CD14-positive monocyte (primary cell): Measurements from ENCODE around the gene NUP43. TPM values are rescaled to one million over a fixed set of nuclear protein-coding genes. Genes with fewer than 3 reads are reported as not detected.

ENCODE experiments used
- DNase-seq, 3 donors: peaks; one replicate each; pipeline ENCODE4 v3.0.0-alpha.2; 2011 to 2022
- H2AFZ ChIP-seq: 2 replicates; pipeline ENCODE4 v1.6.0; 2012; ENCODE audit warnings: mild to moderate bottlenecking, low read depth, low read length, inconsistent platforms; ENCODE audit not compliant: insufficient read depth, poor library complexity, severe bottlenecking
- H3K27ac ChIP-seq, 2 donors: 1 replicate in 1 of 2; 2 replicates in 1 of 2; pipeline ENCODE4 v1.5.1; 2012 to 2013; ENCODE audit warnings: low read length in 2 of 2, control low read depth in 1 of 2, inconsistent platforms in 1 of 2, low read depth in 1 of 2, mild to moderate bottlenecking in 1 of 2
- H3K27me3 ChIP-seq, 2 donors: one replicate each; pipeline versions ENCODE4 v1.6.0 to v1.6.1; 2011 to 2013; ENCODE audit warnings: low read length in 2 of 2; ENCODE audit not compliant: control insufficient read depth in 2 of 2, insufficient read depth in 2 of 2
- H3K36me3 ChIP-seq, 2 donors: replicated peaks in 1 of 2; 1 replicate in 1 of 2; 2 replicates in 1 of 2; pipeline versions ENCODE4 v1.5.1 to v1.6.1; 2012 to 2013; ENCODE audit warnings: low read length in 2 of 2, control low read depth in 1 of 2, inconsistent platforms in 1 of 2, mild to moderate bottlenecking in 1 of 2; ENCODE audit not compliant: insufficient read depth in 2 of 2, control insufficient read depth in 1 of 2
- H3K4me1 ChIP-seq, 2 donors: 1 replicate in 1 of 2; 2 replicates in 1 of 2; pipeline versions ENCODE4 v1.5.1 to v1.6.1; 2012 to 2013; ENCODE audit warnings: low read length in 2 of 2, control low read depth in 1 of 2, inconsistent platforms in 1 of 2, mild to moderate bottlenecking in 1 of 2, moderate library complexity in 1 of 2; ENCODE audit not compliant: insufficient read depth in 2 of 2, control insufficient read depth in 1 of 2
- H3K4me2 ChIP-seq: replicated peaks from 2 replicates; pipeline ENCODE3; 2012; ENCODE audit warnings: low read length, moderate library complexity, mild to moderate bottlenecking; ENCODE audit not compliant: poor library complexity, severe bottlenecking; ENCODE audit errors: extremely low read depth
- H3K4me3 ChIP-seq, 3 experiments: fragments of 200-600 bp in 1 of 3; sonication (generic) in 1 of 3; replicated peaks in 1 of 3; 1 replicate in 2 of 3; 2 replicates in 1 of 3; pipeline ENCODE4 v1.5.1; 2011 to 2013; ENCODE audit warnings: low read length in 3 of 3, mild to moderate bottlenecking in 3 of 3, control low read depth in 2 of 3, low read depth in 2 of 3, inconsistent platforms in 1 of 3, moderate library complexity in 1 of 3
- H3K79me2 ChIP-seq: 2 replicates; pipeline ENCODE4 v1.6.0; 2012; ENCODE audit warnings: mild to moderate bottlenecking, control low read depth, inconsistent platforms, low read length, moderate library complexity; ENCODE audit not compliant: insufficient read depth
- H3K9ac ChIP-seq: 2 replicates; pipeline ENCODE4 v1.6.0; 2017; ENCODE audit warnings: low read length, mild to moderate bottlenecking; ENCODE audit not compliant: insufficient read depth, poor library complexity, severe bottlenecking
- H3K9me3 ChIP-seq, 2 donors: replicated peaks in 1 of 2; 1 replicate in 1 of 2; 2 replicates in 1 of 2; pipeline versions ENCODE4 v1.5.1 to v1.6.1; 2012 to 2013; ENCODE audit warnings: low read length in 2 of 2, control low read depth in 1 of 2; ENCODE audit not compliant: control insufficient read depth in 1 of 2, insufficient read depth in 1 of 2
- H4K20me1 ChIP-seq: 2 replicates; pipeline ENCODE4 v1.6.0; 2012; ENCODE audit warnings: mild to moderate bottlenecking, low read length, control low read depth, moderate library complexity; ENCODE audit not compliant: insufficient read depth
- H3K27ac Mint-ChIP-seq, 7 donors: one replicate each; pipeline ENCODE4 v1.8.0; 2020; ENCODE audit warnings: mild to moderate bottlenecking in 7 of 7, mixed read lengths in 7 of 7, moderate library complexity in 6 of 7, inconsistent platforms in 2 of 7
- H3K27me3 Mint-ChIP-seq, 3 donors: one replicate each; pipeline ENCODE4 v1.8.0; 2021 to 2022; ENCODE audit warnings: low read depth in 3 of 3, mild to moderate bottlenecking in 3 of 3, mixed read lengths in 3 of 3, moderate library complexity in 3 of 3, inconsistent platforms in 1 of 3
- H3K36me3 Mint-ChIP-seq, 2 donors: one replicate each; pipeline ENCODE4 v1.8.0; 2020; ENCODE audit warnings: mixed read lengths in 2 of 2, inconsistent platforms in 1 of 2, mild to moderate bottlenecking in 1 of 2
- H3K4me1 Mint-ChIP-seq: one replicate; pipeline ENCODE4 v1.8.0; 2020; ENCODE audit warnings: mild to moderate bottlenecking, mixed read lengths
- H3K4me3 Mint-ChIP-seq, 2 donors: one replicate each; pipeline ENCODE4 v1.8.0; 2020; ENCODE audit warnings: mild to moderate bottlenecking in 2 of 2, mixed read lengths in 2 of 2, moderate library complexity in 1 of 2
- H3K9me3 Mint-ChIP-seq, 7 donors: one replicate each; pipeline ENCODE4 v1.8.0; 2020 to 2022; ENCODE audit warnings: mixed read lengths in 7 of 7, mild to moderate bottlenecking in 6 of 7, moderate library complexity in 6 of 7, inconsistent platforms in 2 of 7
- WGBS: methylation state at CpG from one replicate; pipeline ENCODE4 v1.1.5; 2013; ENCODE audit warnings: missing lambda C conversion rate; ENCODE audit not compliant: insufficient coverage; 5-methylcytosine and 5-hydroxymethylcytosine counted together
- intact Hi-C, 2 donors: fragments of 100-400 bp; cut with micrococcal nuclease; formaldehyde crosslinking; loops; one replicate each; pipeline versions ENCODE4 v1.15.0 to v1.15.1; 2023
- polyA plus RNA-seq, 3 donors: library from polyadenylated mRNA; depleted of rRNA in 1 of 3; unstranded in 2 of 3; stranded (reverse) in 1 of 3; fragments of 300-500 nt in 2 of 3; fragments of >200 nt in 1 of 3; fragmentation: Illumina TruSeq in 2 of 3; gene quantifications; 1 replicate in 2 of 3; 2 replicates in 1 of 3; pipeline ENCODE4 v1.2.3, GENCODE V29; 2012 to 2021
- TF ChIP-seq, protein P1 (sequence below): fragments of 200-600 bp; IDR thresholded peaks from one replicate; pipeline ENCODE4 v1.8.0; 2022; ENCODE audit warnings: antibody characterized with exemption, mild to moderate bottlenecking

The NUP43 gene
- polyA plus RNA-seq, 3 donors = 4.5 to 7.2 (median 6.9) TPM

- Mint-ChIP-seq H3K36me3 (peaks cover 34 to 78% of the 10 kb centered on the region in 2 donors), H3K27ac (no peak overlapping the region), H3K27me3 (no peaks in the 10 kb centered on the region), H3K4me3 (no peak overlapping the region), H3K9me3 (no peaks in the 10 kb centered on the region), H3K4me1 (peaks cover 8% of the 10 kb centered on the region)
- no CpG with 5 or more reads among the region's 1 CpG for WGBS
- Histone ChIP-seq H2AFZ (no peak overlapping the region), H3K9me3 (no peaks in the 10 kb centered on the region), H3K4me2 (no peak overlapping the region), H3K79me2 (peaks cover 9% of the 10 kb centered on the region), H3K9ac (no peak overlapping the region), H3K27ac (no peak overlapping the region), H3K27me3 (no peaks in the 10 kb centered on the region), H4K20me1 (no peaks in the 10 kb centered on the region), H3K4me1 (peaks cover 8 to 10% of the 10 kb centered on the region in 2 donors), H3K36me3 (peaks cover 63 to 82% of the 10 kb centered on the region in 2 donors), H3K4me3 (no peak overlapping the region)
- intact Hi-C loops = no loop called here
- no peak for DNase-seq
- TF ChIP-seq, protein P1, sequence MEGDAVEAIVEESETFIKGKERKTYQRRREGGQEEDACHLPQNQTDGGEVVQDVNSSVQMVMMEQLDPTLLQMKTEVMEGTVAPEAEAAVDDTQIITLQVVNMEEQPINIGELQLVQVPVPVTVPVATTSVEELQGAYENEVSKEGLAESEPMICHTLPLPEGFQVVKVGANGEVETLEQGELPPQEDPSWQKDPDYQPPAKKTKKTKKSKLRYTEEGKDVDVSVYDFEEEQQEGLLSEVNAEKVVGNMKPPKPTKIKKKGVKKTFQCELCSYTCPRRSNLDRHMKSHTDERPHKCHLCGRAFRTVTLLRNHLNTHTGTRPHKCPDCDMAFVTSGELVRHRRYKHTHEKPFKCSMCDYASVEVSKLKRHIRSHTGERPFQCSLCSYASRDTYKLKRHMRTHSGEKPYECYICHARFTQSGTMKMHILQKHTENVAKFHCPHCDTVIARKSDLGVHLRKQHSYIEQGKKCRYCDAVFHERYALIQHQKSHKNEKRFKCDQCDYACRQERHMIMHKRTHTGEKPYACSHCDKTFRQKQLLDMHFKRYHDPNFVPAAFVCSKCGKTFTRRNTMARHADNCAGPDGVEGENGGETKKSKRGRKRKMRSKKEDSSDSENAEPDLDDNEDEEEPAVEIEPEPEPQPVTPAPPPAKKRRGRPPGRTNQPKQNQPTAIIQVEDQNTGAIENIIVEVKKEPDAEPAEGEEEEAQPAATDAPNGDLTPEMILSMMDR = no peak
Measured at GRCh38 chr6:149734915-149735314, 11.4 kb downstream of the NUP43 start.

DNA sequence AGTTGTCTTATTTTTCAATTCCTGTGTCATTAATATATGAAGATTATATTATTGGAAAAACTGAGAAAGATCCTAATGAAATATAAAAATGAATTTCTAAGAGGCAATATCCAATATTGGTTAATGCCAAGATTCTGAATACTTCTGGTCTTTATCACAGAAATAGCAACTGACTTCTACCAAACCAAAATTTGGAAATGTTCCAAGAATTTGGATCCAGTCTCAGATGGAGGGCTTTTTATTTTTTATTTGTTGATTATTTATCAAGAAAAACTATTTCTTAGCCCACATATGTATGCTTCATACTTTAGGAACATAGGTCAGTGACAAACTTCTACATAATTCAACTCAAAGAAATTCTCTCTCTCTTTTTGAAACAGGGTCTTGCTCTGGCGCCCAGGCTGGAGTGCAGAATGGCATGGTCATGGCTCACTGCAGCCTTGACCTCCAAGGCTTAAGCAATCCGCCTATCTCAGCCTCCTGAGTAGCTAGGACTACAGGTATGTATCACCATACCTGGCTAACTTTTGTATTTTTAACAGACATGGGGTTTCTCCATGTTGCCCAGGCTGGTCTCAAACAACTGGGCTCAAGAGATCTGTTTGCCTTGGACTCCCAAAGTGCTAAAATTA is 13.1 kb downstream of the NUP43 start:
- H3K4me1 Mint-ChIP-seq = peaks cover 24% of the 10 kb centered on the region
- no peak overlapping the region for H3K9ac ChIP-seq
- H3K4me3 ChIP-seq = no peak overlapping the region
- peaks cover 11% of the 10 kb centered on the region for H3K79me2 ChIP-seq
- no peak overlapping the region for H3K4me2 ChIP-seq
- H3K9me3 ChIP-seq = no peaks in the 10 kb centered on the region
- H3K36me3 Mint-ChIP-seq = peaks cover 24 to 62% of the 10 kb centered on the region in 2 donors
- no peaks in the 10 kb centered on the region for H3K27me3 Mint-ChIP-seq
- no peaks in the 10 kb centered on the region for H3K27me3 ChIP-seq
- H3K9me3 Mint-ChIP-seq = no peaks in the 10 kb centered on the region
- H3K36me3 ChIP-seq = peaks cover 46 to 65% of the 10 kb centered on the region in 2 donors
- no peaks in the 10 kb centered on the region for H4K20me1 ChIP-seq
- intact Hi-C loops = no loop called here
- no peak for DNase-seq
- no peak overlapping the region for H3K4me3 Mint-ChIP-seq
- no peak overlapping the region for H2AFZ ChIP-seq
- TF ChIP-seq, protein P1 = no peak
- WGBS = 100% methylated on average over 2 of the region's 2 CpGs
- H3K27ac Mint-ChIP-seq = peak overlapping the region in 1 of 7 donors; percentile 60
- H3K27ac ChIP-seq = peak overlapping the region in 1 of 2 donors; percentile 56
- peaks cover 25 to 27% of the 10 kb centered on the region in 2 donors for H3K4me1 ChIP-seq
